Left lung (tissue), 10 donors: ENCODE data around the gene PCSK1. TPM values are rescaled to one million over a fixed set of nuclear protein-coding genes. Genes with fewer than 3 reads are reported as not detected.

ENCODE experiments used
- ATAC-seq: fragments of 200-7000 bp; cut with Tn5 transposase; one replicate; pipeline ENCODE4 v1.9.1; 2020; ENCODE audit warnings: moderate library complexity
- DNase-seq, 4 donors: peaks; one replicate each; pipeline ENCODE4 v3.0.0-alpha.2; 2013 to 2020
- H3K27ac ChIP-seq, 2 donors: fragments of 200-600 bp; sonication (generic) in 1 of 2; one replicate each; pipeline versions ENCODE4 v1.5.0 to v1.8.0; 2020 to 2021
- H3K27me3 ChIP-seq, 2 donors: fragments of 200-600 bp; sonication (generic) in 1 of 2; one replicate each; pipeline versions ENCODE4 v1.5.0 to v1.8.0; 2020 to 2021
- H3K36me3 ChIP-seq, 2 donors: fragments of 200-600 bp; sonication (generic) in 1 of 2; one replicate each; pipeline versions ENCODE4 v1.5.0 to v1.8.0; 2020 to 2021
- H3K4me1 ChIP-seq, 2 donors: fragments of 200-600 bp; one replicate each; pipeline ENCODE4 v1.8.0; 2021
- H3K4me3 ChIP-seq, 2 donors: fragments of 200-600 bp; sonication (generic) in 1 of 2; one replicate each; pipeline versions ENCODE4 v1.5.0 to v1.8.0; 2020 to 2021; ENCODE audit warnings: mild to moderate bottlenecking in 1 of 2
- H3K9me3 ChIP-seq, 2 donors: fragments of 200-600 bp; sonication (generic) in 1 of 2; one replicate each; pipeline versions ENCODE4 v1.5.0 to v1.8.0; 2020 to 2021
- CTCF ChIP-seq, 2 donors: fragments of 200-600 bp; sonication (generic) in 1 of 2; IDR thresholded peaks; one replicate each; pipeline versions ENCODE4 v1.5.0 to v1.8.0; 2021; ENCODE audit warnings: antibody characterized with exemption in 2 of 2
- intact Hi-C, 2 donors: fragments of 100-400 bp; cut with DNase I; formaldehyde crosslinking; loops; one replicate each; pipeline versions ENCODE4 v1.11.2 to v1.14.2; 2022
- polyA plus RNA-seq, 6 donors: library from polyadenylated mRNA; unstranded; fragments of 120-200 nt; gene quantifications; one replicate each; pipeline ENCODE4 v1.2.1, GENCODE V29; 2013; ENCODE audit not compliant: insufficient read length in 6 of 6
- total RNA-seq, 2 donors: library from RNA; stranded (reverse); fragmentation: NEBNext Ultra II Directional; extraction: Animal tissue kit (Norgen Biotek cat#: 25700); gene quantifications; one replicate each; pipeline ENCODE4 v1.2.1, GENCODE V29; 2021
- donor health status: DM: no; HTN: yes; CAD: no.
- donor health status: DM: no; HTN: no; CAD: no.

Gene PCSK1
- total and polyA plus RNA-seq, 8 donors, result 0.15 to 0.93 (median 0.50) TPM

- H3K9me3 ChIP-seq, result no peaks in the 10 kb centered on the region
- DNase-seq, result no peak
- no peak overlapping the region for H3K4me3 ChIP-seq
- no peaks in the 10 kb centered on the region for H3K36me3 ChIP-seq
- intact Hi-C loops, result no loop called here
- no peaks in the 10 kb centered on the region for H3K4me1 ChIP-seq
- TF ChIP-seq CTCF (IDR thresholded peaks at IDR 0.05), result no peak
- no peaks in the 10 kb centered on the region for H3K27me3 ChIP-seq
- ATAC-seq, result no peak
- no peak overlapping the region for H3K27ac ChIP-seq
These were observed 55.5 kb downstream of the PCSK1 start for GRCh38 chr5:96377597-96377996.

- Histone ChIP-seq H3K9me3 (no peaks in the 10 kb centered on the region), H3K36me3 (no peaks in the 10 kb centered on the region), H3K4me1 (no peaks in the 10 kb centered on the region), H3K27ac (no peak overlapping the region), H3K4me3 (no peak overlapping the region), H3K27me3 (no peaks in the 10 kb centered on the region)
- ATAC-seq (no peak), DNase-seq (no peak)
- intact Hi-C loops, result no loop called here
- TF ChIP-seq CTCF (IDR thresholded peaks at IDR 0.05), result no peak
These were observed 55.9 kb downstream of the PCSK1 start for GRCh38 chr5:96377167-96377566.

GRCh38 chr5:96374653-96375052 lies 58.4 kb downstream of the PCSK1 start:
- H3K9me3 ChIP-seq, result no peaks in the 10 kb centered on the region
- no peak for TF ChIP-seq CTCF (IDR thresholded peaks at IDR 0.05)
- no peak overlapping the region for H3K27ac ChIP-seq
- intact Hi-C loops, result no loop called here
- H3K36me3 ChIP-seq, result no peaks in the 10 kb centered on the region
- no peak for ATAC-seq
- no peaks in the 10 kb centered on the region for H3K27me3 ChIP-seq
- no peaks in the 10 kb centered on the region for H3K4me1 ChIP-seq
- no peak for DNase-seq
- H3K4me3 ChIP-seq, result no peak overlapping the region

DNA sequence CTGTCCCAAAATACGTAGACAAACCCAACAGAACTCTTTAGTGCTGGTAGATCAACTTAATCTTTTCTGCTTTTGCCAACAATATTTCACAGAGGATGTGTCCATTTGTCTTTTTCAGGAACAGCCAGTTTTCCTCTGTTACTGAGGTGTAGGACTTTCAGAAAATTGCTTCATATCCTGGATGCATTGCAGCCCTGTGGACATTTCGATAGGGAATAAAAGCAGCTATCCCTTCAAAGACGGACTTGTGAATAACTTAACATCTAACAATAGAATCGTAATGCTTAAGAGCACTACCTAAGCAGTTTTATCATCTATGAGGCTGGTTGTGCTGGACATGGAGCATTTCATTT lies 59.7 kb downstream of the PCSK1 start:
- Histone ChIP-seq H3K4me1 (no peaks in the 10 kb centered on the region), H3K27ac (no peak overlapping the region), H3K27me3 (no peaks in the 10 kb centered on the region), H3K9me3 (no peaks in the 10 kb centered on the region), H3K36me3 (no peaks in the 10 kb centered on the region), H3K4me3 (no peak overlapping the region)
- DNase-seq (no peak), ATAC-seq (no peak)
- no peak for TF ChIP-seq CTCF (IDR thresholded peaks at IDR 0.05)
- intact Hi-C loops, result no loop called here

DNA sequence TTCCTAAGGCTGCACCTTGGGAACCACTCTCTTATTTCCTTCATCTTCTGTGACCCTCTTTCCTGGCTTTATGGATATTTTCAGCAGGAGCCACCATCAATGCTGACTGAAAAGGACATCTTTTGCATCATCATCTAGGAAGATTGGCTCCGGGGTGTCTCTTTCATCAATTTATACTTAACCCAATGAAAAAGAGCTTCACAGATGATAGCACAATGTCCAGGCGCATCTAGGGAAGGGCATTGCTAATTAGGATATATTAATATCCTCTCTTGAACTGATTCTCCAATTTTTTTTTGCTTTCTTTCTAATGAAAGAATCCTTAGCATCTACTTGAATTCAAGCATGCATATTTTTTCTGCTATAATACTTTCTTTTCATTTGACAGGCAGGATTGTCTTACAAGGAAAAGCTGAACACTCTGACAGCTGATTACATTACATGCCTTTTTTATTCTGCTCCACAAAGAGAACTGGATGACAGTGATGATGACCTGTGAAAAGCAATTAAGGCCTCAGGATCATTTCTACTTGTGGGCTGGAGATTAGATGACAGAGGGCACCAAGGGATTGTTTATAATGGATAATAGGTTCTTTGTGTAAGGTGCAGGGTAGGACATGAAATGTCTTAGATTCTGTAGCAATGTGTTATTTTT lies 60.2 kb downstream of the PCSK1 start:
- intact Hi-C loops, result no loop called here
- no peaks in the 10 kb centered on the region for H3K27me3 ChIP-seq

More for the DNA sequence above, 60.2 kb downstream of the PCSK1 start:
- Histone ChIP-seq H3K4me1 (no peaks in the 10 kb centered on the region), H3K9me3 (no peaks in the 10 kb centered on the region), H3K36me3 (no peaks in the 10 kb centered on the region), H3K27ac (no peak overlapping the region), H3K4me3 (no peak overlapping the region)
- no peak for DNase-seq
- TF ChIP-seq CTCF (IDR thresholded peaks at IDR 0.05), result no peak
- no peak for ATAC-seq
